Central memory CD8-positive, alpha-beta T cell (primary cell): ENCODE results near the gene PARM1.
"Not testable (repeated sequence)": the region's sequence is repeated elsewhere in the genome, so short reads cannot be mapped to it uniquely, and the experiment has no call there.

ENCODE experiments used
- ATAC-seq: fragments of 150-1000 bp; cut with Tn5 transposase; replicated peaks from 2 replicates; pipeline ENCODE4 v1.10.0; 2022; ENCODE audit warnings: mild to moderate bottlenecking, moderate FRiP score, moderate number of reproducible peaks; ENCODE audit not compliant: poor library complexity, severe bottlenecking; ENCODE audit errors: extremely low read depth
- DNase-seq, 2 donors: peaks; one replicate each; pipeline ENCODE4 v3.0.0; 2021; ENCODE audit warnings: low spot score in 2 of 2
- H3K27ac Mint-ChIP-seq: one replicate; pipeline ENCODE4 v1.8.0; 2022; ENCODE audit warnings: low read depth, mild to moderate bottlenecking, moderate library complexity, mixed read lengths
- H3K27me3 Mint-ChIP-seq: one replicate; pipeline ENCODE4 v1.8.0; 2022; ENCODE audit warnings: mixed read lengths
- H3K36me3 Mint-ChIP-seq: one replicate; pipeline ENCODE4 v1.8.0; 2022; ENCODE audit warnings: mild to moderate bottlenecking, moderate library complexity, mixed read lengths; ENCODE audit not compliant: insufficient read depth
- H3K4me1 Mint-ChIP-seq: one replicate; pipeline ENCODE4 v1.8.0; 2022; ENCODE audit warnings: mixed read lengths
- H3K4me3 Mint-ChIP-seq: one replicate; pipeline ENCODE4 v1.8.0; 2022; ENCODE audit warnings: mild to moderate bottlenecking, moderate library complexity, mixed read lengths
- H3K9me3 Mint-ChIP-seq: one replicate; pipeline ENCODE4 v1.8.0; 2022; ENCODE audit warnings: mixed read lengths

Gene PARM1

DNA sequence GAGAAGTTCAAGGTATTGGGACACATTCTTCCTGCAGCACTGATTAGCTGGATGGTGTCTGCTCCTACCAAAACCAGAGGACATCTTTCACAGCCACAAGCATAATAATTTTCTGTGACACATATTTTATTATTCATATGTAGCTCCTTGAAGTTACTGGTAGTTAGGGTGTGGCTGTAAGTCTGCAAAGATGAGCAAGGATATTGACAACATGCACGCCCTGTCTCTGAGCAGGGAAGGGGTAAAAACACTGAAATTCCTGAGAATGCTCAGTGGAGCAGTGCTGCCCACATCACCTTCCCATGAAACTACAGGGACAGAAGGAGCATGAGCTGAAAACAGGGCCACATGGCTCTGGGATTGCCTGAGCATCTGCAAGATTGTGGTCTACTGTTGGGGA is 38.9 kb downstream of the PARM1 start:
- DNase-seq: no peak
- Mint-ChIP-seq H3K27me3 (no peaks in the 10 kb centered on the region), H3K27ac (no peak overlapping the region), H3K36me3 (no peaks in the 10 kb centered on the region), H3K4me1 (no peaks in the 10 kb centered on the region), H3K4me3 (no peak overlapping the region), H3K9me3 (peaks cover 6% of the 10 kb centered on the region)
- no peak for ATAC-seq

DNA sequence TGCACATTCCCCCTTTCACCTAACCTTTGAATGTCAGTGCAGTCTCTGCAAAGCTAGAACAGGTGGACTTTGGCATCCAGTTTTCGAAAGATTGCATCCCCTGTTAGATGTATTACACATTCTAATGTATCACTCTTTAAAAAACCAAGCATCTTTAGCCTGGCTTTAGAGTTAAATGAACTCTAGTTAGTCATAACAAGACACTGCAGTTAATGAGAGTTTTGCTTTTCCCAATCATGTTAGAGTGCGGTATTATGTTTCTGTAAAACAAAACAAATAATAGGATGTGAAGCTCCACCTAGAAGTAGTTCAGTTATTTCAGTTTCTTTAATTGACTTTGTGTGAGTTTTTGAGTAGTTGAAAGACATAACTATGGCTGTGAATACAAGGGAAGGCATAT is 42.2 kb downstream of the PARM1 start:
- no peaks in the 10 kb centered on the region for H3K27me3 Mint-ChIP-seq

DNA sequence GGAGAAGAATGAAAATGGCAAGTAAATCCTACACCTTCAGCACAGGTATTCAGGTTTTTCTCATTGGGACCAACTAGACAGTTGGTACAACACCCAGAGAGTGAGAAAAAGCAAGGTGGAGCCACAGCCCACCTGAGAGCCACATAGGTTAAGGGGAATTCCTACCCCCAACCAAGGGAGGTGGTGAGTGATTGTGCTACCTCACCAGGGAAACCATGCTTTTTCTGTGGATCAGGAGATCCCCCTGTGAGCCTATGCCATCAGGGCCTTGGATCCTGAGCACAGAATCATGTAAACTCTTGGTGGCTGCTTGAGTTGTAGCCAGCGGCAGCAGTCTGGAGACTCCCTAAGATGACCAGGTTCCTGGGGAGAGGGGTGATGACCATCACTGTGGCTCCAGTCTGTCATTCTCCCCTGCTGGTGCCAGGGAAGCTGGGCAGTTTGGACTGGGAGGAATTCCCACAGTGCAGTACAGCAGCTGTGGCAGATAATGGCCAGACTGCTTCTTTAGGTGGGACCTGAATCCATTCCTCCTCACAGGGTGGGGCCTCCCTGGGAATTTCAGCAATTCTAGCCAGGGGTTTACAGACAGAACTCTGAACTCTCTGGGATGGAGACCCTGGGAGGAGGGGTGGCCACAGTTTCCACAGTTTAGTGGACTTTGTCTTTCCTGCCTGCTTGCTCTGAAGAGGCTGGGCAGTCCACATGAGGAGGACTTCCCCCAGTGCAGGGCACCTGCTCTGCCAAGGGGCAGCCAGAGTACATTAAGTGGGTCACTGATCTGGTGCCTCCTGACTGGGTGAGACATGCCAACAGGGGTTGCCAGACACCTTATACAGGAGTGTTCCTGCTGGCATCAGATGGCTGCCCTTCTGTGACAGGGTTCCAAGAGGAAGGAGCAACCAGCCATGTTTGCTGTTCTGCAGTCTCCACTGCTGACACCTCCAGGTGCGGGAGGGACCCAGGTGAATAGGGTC is 43.2 kb downstream of the PARM1 start:
- no peaks in the 10 kb centered on the region for H3K36me3 Mint-ChIP-seq
- DNase-seq (no peak), ATAC-seq (no peak)
- H3K27me3 Mint-ChIP-seq: no peaks in the 10 kb centered on the region
- peaks cover 13% of the 10 kb centered on the region for H3K9me3 Mint-ChIP-seq
- H3K4me3 Mint-ChIP-seq: no peak overlapping the region
- H3K27ac Mint-ChIP-seq: no peak overlapping the region
- H3K4me1 Mint-ChIP-seq: no peaks in the 10 kb centered on the region

More for the DNA sequence above, 42.2 kb downstream of the PARM1 start:
- no peaks in the 10 kb centered on the region for H3K36me3 Mint-ChIP-seq
- no peak overlapping the region for H3K4me3 Mint-ChIP-seq
- ATAC-seq (no peak), DNase-seq (no peak)
- H3K9me3 Mint-ChIP-seq: peaks cover 13% of the 10 kb centered on the region
- H3K4me1 Mint-ChIP-seq: no peaks in the 10 kb centered on the region
- H3K27ac Mint-ChIP-seq: no peak overlapping the region

DNA sequence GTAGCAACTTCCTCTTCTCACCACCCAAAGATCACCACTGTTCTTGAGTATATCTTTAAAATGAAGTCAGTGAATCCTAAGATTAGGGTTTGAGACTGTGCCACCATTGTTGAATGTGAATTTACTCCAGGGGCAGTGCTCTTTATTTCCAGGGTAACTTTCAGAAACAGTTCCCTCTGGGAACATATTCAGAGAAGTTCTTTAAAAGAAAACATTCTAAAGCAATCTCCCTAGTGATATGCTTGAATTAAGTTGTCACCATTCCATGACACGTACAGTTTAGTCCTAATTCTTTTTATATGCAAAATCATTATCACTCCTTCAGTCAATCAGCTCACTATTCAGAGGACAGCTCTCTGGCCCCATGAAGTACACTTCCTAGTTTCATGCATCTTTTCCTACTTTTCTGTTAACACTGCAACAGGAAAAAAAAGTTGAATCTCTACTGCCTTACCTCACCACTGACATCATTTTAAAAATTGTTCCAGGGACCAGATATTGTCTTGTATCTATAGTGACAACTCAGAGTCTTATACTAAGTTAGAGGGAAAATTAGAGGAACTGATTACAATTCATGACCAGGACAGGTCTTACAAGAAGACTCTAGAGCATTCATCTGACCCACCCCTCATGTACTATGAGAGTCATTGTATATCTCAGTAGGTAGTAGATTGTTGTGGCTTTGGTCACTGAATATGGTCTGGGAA is 49.8 kb downstream of the PARM1 start:
- Mint-ChIP-seq H3K27ac (no peak overlapping the region), H3K36me3 (no peaks in the 10 kb centered on the region), H3K4me1 (no peaks in the 10 kb centered on the region), H3K27me3 (no peaks in the 10 kb centered on the region), H3K9me3 (peaks cover 7% of the 10 kb centered on the region), H3K4me3 (no peak overlapping the region)
- no peak for DNase-seq
- ATAC-seq: no peak

DNA sequence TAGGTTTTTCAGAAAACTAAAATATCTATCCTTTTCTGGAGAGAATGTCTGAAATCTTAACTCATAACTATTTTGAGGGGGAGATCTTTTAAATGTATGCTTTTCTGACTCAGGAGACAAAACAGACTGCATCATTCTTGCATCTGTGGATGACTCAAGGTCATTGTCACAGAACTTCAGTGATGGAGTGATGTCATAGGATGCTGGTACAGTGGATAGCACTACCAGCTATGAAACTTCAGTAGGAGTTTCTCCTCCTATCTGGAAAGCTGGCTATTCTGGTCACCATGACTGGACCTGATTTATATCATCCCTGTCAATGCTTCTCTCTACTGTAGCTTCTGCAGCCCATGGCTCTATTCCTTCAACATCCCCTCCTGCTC is 50.3 kb downstream of the PARM1 start:
- peaks cover 12% of the 10 kb centered on the region for H3K9me3 Mint-ChIP-seq
- H3K27ac Mint-ChIP-seq: no peak overlapping the region
- no peaks in the 10 kb centered on the region for H3K27me3 Mint-ChIP-seq
- H3K4me1 Mint-ChIP-seq: no peaks in the 10 kb centered on the region
- H3K36me3 Mint-ChIP-seq: no peaks in the 10 kb centered on the region
- no peak overlapping the region for H3K4me3 Mint-ChIP-seq
- ATAC-seq (no peak), DNase-seq (no peak)

DNA sequence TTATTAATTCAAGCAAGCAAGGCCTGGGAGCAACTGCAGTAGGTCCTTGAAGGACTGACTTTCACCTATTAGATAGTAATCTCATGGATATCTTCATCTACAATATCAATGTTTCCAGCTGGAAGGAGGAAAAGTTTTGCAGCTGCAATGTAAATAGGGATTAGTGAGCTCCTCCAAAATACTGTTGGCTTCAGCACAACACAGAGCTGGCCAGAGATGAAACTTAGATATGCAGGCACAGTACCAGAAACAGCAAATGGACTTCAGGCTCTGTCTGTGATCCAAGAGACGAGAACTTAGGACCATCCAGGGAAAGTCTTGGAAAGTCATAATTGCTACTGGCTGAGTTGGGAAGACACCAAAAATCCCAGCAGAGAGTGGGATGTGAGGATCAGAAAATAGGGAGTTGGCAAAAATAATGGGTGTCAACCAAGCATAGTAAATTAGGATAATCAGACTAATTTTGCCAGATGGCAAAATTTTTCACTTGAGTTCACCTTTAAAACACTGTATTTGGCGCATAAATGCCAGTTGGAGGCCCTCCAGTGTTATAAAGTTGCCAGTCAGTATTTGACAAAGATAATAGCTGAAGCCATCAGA is 57.5 kb downstream of the PARM1 start:
- no peak overlapping the region for H3K4me3 Mint-ChIP-seq
- H3K27ac Mint-ChIP-seq: no peak overlapping the region
- ATAC-seq (no peak), DNase-seq (no peak)
- H3K36me3 Mint-ChIP-seq: no peaks in the 10 kb centered on the region
- H3K9me3 Mint-ChIP-seq: peaks cover 13% of the 10 kb centered on the region
- H3K27me3 Mint-ChIP-seq: no peaks in the 10 kb centered on the region
- H3K4me1 Mint-ChIP-seq: no peaks in the 10 kb centered on the region

DNA sequence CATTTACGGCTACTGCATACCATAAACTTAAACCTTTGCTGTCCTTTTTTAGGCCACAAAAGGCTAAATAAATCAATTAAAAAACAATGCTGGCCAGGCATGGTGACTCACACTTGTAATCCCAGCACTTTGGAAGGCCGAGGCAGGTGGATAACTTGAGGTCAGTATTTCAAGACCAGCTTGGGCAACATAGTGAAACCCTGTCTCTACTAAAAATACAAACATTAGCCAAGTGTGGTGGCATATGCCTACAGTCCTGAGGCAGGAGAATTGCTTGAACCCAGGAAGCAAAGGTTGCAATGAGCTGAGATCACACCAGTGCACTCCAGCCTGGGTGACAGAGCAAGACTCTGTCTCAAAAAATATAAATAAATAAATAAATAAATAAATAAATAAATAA is 61.5 kb downstream of the PARM1 start:
- not testable (repeated sequence) for DNase-seq, H3K36me3 Mint-ChIP-seq, H3K27ac Mint-ChIP-seq, H3K27me3 Mint-ChIP-seq, H3K9me3 Mint-ChIP-seq, H3K4me3 Mint-ChIP-seq, H3K4me1 Mint-ChIP-seq, ATAC-seq

DNA sequence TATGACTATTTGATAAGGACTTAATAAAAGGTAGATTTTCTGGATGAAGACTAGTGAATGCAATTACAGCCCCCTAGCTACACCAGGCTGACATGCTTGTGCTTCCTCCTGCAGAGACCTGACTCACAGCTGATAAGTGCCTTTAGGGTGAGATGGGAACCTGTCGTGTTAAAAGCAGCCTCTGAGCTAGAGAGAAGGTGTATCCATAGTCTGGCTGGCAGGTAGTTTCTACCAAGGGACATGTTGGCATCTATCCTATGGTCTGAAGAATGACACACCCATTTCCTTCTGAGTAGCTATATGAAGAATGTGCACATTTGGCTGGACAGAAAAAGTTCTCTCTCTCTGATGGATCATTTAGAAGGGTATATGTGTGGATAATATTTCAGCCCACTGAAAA is 64.1 kb downstream of the PARM1 start:
- H3K4me3 Mint-ChIP-seq: no peak overlapping the region
- no peak overlapping the region for H3K27ac Mint-ChIP-seq
- H3K9me3 Mint-ChIP-seq: no peaks in the 10 kb centered on the region
- DNase-seq (no peak), ATAC-seq (no peak)
- no peaks in the 10 kb centered on the region for H3K36me3 Mint-ChIP-seq
- H3K4me1 Mint-ChIP-seq: no peaks in the 10 kb centered on the region
- no peaks in the 10 kb centered on the region for H3K27me3 Mint-ChIP-seq

DNA sequence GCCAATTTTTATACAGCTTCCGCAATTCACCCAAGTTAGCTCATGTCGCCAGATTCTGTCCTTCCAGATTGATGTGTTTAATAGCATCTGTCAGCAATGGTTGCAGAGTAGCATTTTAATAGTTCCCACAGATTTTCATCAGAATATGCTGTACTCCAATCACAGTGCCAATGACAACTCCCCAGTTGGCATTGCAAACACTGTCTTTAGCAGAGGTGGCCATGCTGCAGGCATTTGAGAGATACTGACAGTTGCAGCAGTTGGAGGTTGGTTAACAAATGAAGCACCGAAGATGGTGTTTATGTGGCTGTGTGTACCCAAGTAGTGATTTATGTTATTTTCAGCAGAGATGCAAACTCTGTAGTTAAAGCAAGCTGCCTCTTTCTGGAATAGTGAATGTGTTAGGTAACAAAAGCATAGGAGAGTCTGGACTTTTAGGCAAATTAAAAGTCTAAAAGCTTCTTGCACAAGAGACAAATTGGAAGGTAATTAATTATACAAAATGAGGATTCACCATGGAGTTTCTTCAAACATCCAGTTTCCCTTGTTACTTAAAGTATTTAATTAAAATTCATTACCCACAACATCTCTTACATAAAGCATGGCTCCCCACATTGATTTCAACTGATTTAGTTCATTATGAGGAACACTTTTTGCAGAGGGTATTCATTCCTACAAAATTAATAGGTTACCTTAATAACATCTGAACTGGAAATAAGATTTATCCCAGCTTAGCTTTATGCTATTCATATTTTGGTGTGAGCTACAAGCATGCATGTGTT is 65.2 kb downstream of the PARM1 start:
- no peak for DNase-seq
- Mint-ChIP-seq H3K4me1 (no peaks in the 10 kb centered on the region), H3K27me3 (no peaks in the 10 kb centered on the region), H3K27ac (no peak overlapping the region), H3K9me3 (no peaks in the 10 kb centered on the region), H3K36me3 (no peaks in the 10 kb centered on the region), H3K4me3 (no peak overlapping the region)
- no peak for ATAC-seq

DNA sequence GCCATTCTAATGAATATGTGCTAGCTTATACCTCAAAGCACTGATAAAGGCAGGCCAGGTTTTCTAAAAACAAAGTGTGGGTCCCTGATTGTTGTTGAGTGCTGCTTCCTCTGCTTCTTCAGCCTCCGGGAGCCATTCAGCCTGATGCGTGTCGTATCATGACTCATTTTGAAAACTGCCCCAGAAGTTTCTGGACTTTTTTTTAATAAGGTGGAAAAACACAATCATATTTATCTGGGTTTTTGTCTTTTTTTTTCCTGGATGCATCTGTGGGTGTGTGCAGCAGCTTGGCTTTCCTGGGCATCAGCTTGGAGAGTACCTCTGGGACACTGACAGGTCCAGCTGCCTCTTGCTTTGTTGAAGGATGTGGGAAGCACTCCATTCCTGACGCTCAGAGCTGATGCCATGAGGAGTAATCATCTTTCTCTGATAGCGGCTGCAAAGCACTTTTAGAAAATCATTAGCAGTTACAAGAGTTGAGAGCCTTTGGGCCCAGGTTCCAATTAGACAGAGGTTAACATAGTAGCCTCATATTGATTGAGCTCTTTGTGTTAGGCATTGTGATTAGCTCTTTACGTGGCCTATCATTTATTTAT is 66.9 kb downstream of the PARM1 start:
- H3K36me3 Mint-ChIP-seq: no peaks in the 10 kb centered on the region
- H3K4me1 Mint-ChIP-seq: no peaks in the 10 kb centered on the region
- DNase-seq: no peak

DNA sequence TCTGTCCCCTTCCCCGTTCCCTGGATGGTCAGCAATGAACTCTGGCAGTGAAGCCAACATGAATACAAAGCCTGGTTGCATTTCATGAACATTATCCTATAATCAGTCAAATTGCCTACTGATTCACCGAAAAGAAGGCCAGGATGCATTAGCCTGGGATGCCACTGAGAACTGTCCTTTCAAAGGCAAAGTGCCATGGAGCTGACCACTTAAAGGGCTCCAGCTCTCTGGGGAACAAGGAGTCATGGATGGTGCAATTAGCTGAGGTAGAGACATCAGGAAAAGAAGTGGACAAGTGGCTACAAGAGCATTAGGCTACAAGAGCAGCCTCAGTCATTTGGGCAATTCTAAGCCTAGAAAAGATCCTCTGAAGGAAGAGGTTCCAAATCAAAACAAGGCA is 69.0 kb downstream of the PARM1 start:
- H3K27ac Mint-ChIP-seq: no peak overlapping the region

More for the DNA sequence above, 66.9 kb downstream of the PARM1 start:
- Mint-ChIP-seq H3K27ac (no peak overlapping the region), H3K4me3 (no peak overlapping the region), H3K9me3 (peaks cover 6% of the 10 kb centered on the region), H3K27me3 (peaks cover 8% of the 10 kb centered on the region)
- no peak for ATAC-seq

DNA sequence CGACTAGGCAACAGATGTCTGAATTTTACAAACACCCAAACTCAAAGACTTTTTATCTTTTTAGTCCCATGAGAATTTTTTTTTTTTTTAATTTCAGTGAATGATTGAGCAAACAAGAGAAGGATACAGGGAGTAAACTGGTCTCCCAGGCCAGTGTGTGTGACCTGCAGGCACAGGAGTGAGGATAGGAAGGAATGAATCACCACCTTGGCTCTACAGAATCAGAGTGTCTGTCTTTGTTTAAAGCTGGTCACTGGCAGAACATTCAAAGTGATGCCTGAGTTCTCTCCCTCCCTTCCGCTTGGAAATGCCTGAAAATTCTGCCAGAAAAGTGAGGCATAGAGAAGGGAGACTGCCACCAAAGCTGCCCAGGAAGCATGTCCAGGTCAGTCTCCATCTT is 69.5 kb downstream of the PARM1 start:
- Mint-ChIP-seq H3K4me3 (no peak overlapping the region), H3K9me3 (peaks cover 8% of the 10 kb centered on the region), H3K36me3 (no peaks in the 10 kb centered on the region), H3K27me3 (peaks cover 8% of the 10 kb centered on the region), H3K4me1 (no peaks in the 10 kb centered on the region), H3K27ac (no peak overlapping the region)
- DNase-seq (no peak), ATAC-seq (no peak)

More for the DNA sequence above, 69.0 kb downstream of the PARM1 start:
- H3K27me3 Mint-ChIP-seq: peaks cover 8% of the 10 kb centered on the region
- ATAC-seq (no peak), DNase-seq (no peak)
- peaks cover 6% of the 10 kb centered on the region for H3K9me3 Mint-ChIP-seq
- no peaks in the 10 kb centered on the region for H3K4me1 Mint-ChIP-seq
- no peaks in the 10 kb centered on the region for H3K36me3 Mint-ChIP-seq
- no peak overlapping the region for H3K4me3 Mint-ChIP-seq
